ENCODE data around the gene HTT. TPM values are rescaled to one million over a fixed set of nuclear protein-coding genes. Genes with fewer than 3 reads are reported as not detected.

HTT gene
- polyA plus RNA-seq, 1 donor (not counting 4 experiments of a cell fraction or from before 2014, with no cell fraction given) = 16.2 TPM

GRCh38 chr4:3209551-3210325, 135.3 kb downstream of the HTT start:
- Histone ChIP-seq H3K4me2 (ENCODE audit: control insufficient read depth, extremely low read depth, insufficient read depth, low read depth, low read length) (no peak overlapping the region), H3K9me1 (ENCODE audit: control insufficient read depth, extremely low read depth, insufficient read depth, low read length) (no peaks in the 10 kb centered on the region), H3K36me3 (ENCODE audit: control insufficient read depth in 2 of 2, extremely low read depth in 1 of 2, insufficient read depth in 2 of 2, low read length in 2 of 2) (peaks cover 29 to 33% of the 10 kb centered on the region in 2 experiments), H3K9me3 (ENCODE audit: control insufficient read depth, low read depth, low read length) (no peaks in the 10 kb centered on the region), H3K4me3 (ENCODE audit: control insufficient read depth in 2 of 3, extremely low read depth in 1 of 3, insufficient read depth in 2 of 3, low read depth in 1 of 3, low read length in 3 of 3) (no peak overlapping the region), H3K79me2 (ENCODE audit: control insufficient read depth, insufficient read depth, low read length) (no peaks in the 10 kb centered on the region), H3K4me1 (ENCODE audit: control insufficient read depth, extremely low read depth, insufficient read depth, low read length) (no peaks in the 10 kb centered on the region), H4K20me1 (ENCODE audit: control insufficient read depth, extremely low read depth, insufficient read depth, low read length) (no peaks in the 10 kb centered on the region), H2AFZ (ENCODE audit: control insufficient read depth, low read length) (no peak overlapping the region), H3K9ac (ENCODE audit: control insufficient read depth, extremely low read depth, insufficient read depth, low read length) (no peak overlapping the region), H3K27me3 (ENCODE audit: control insufficient read depth, extremely low read depth, insufficient read depth, low read length) (no peaks in the 10 kb centered on the region), H3K27ac (ENCODE audit: control insufficient read depth, insufficient read depth, low read length) (no peak overlapping the region)
- dilution Hi-C loops (cut with MboI; ENCODE audit: extremely low pct_ligation_motif_present, low sequenced_read_pairs) = no loop called here
- no peak for FAIRE-seq
- TF ChIP-seq CTCF (optimal IDR thresholded peaks at IDR 0.05 in 1 of 3, IDR thresholded peaks at IDR 0.05 in 1 of 3, conservative IDR thresholded peaks at IDR 0.05 in 1 of 3; ENCODE audit: extremely low read depth in 1 of 3, insufficient read depth in 2 of 3, low read length in 3 of 3) = no peak
- TF ChIP-seq EZH2 (IDR thresholded peaks at IDR 0.05; ENCODE audit: low read length) = no peak
- DNase-seq (ENCODE audit: low read depth, low spot score) = no peak

GRCh38 chr4:3210467-3210866, 136.0 kb downstream of the HTT start:
- H3K9me3 ChIP-seq (ENCODE audit: control insufficient read depth, low read depth, low read length) = no peaks in the 10 kb centered on the region
- H3K9ac ChIP-seq (ENCODE audit: control insufficient read depth, extremely low read depth, insufficient read depth, low read length) = no peak overlapping the region
- DNase-seq (ENCODE audit: low read depth, low spot score) = no peak
- H3K27me3 ChIP-seq (ENCODE audit: control insufficient read depth, extremely low read depth, insufficient read depth, low read length) = no peaks in the 10 kb centered on the region
- H3K9me1 ChIP-seq (ENCODE audit: control insufficient read depth, extremely low read depth, insufficient read depth, low read length) = no peaks in the 10 kb centered on the region
- TF ChIP-seq EZH2 (IDR thresholded peaks at IDR 0.05; ENCODE audit: low read length) = no peak
- TF ChIP-seq CTCF (optimal IDR thresholded peaks at IDR 0.05 in 1 of 3, IDR thresholded peaks at IDR 0.05 in 1 of 3, conservative IDR thresholded peaks at IDR 0.05 in 1 of 3; ENCODE audit: extremely low read depth in 1 of 3, insufficient read depth in 2 of 3, low read length in 3 of 3) = no peak
- no peak overlapping the region for H3K4me3 ChIP-seq (ENCODE audit: control insufficient read depth in 2 of 3, extremely low read depth in 1 of 3, insufficient read depth in 2 of 3, low read depth in 1 of 3, low read length in 3 of 3)
- no peaks in the 10 kb centered on the region for H3K4me1 ChIP-seq (ENCODE audit: control insufficient read depth, extremely low read depth, insufficient read depth, low read length)
- no peak for FAIRE-seq
- dilution Hi-C loops (cut with MboI; ENCODE audit: extremely low pct_ligation_motif_present, low sequenced_read_pairs) = no loop called here
- H3K36me3 ChIP-seq (ENCODE audit: control insufficient read depth in 2 of 2, extremely low read depth in 1 of 2, insufficient read depth in 2 of 2, low read length in 2 of 2) = peaks cover 33 to 34% of the 10 kb centered on the region in 2 experiments
- H3K27ac ChIP-seq (ENCODE audit: control insufficient read depth, insufficient read depth, low read length) = no peak overlapping the region
- no peak overlapping the region for H2AFZ ChIP-seq (ENCODE audit: control insufficient read depth, low read length)
- no peaks in the 10 kb centered on the region for H3K79me2 ChIP-seq (ENCODE audit: control insufficient read depth, insufficient read depth, low read length)
- no peaks in the 10 kb centered on the region for H4K20me1 ChIP-seq (ENCODE audit: control insufficient read depth, extremely low read depth, insufficient read depth, low read length)
- no peak overlapping the region for H3K4me2 ChIP-seq (ENCODE audit: control insufficient read depth, extremely low read depth, insufficient read depth, low read depth, low read length)
